Tibial nerve (tissue), 3 donors: ENCODE measurements around the gene TBL1X.

Experiments used
- CTCF ChIP-seq, 5 experiments: fragments of 200-600 bp in 3 of 5; fragments of 450-650 bp in 2 of 5; sonication (generic) in 3 of 5; IDR thresholded peaks; one replicate each; pipeline ENCODE4 v1.5.1; 2016 to 2019; ENCODE audit warnings: antibody characterized with exemption in 5 of 5, mild to moderate bottlenecking in 3 of 5, moderate library complexity in 2 of 5
- POLR2A ChIP-seq, 2 donors: fragments of 450-650 bp; IDR thresholded peaks; one replicate each; pipeline ENCODE4 v1.6.1; 2017; ENCODE audit warnings: antibody characterized with exemption in 2 of 2, mild to moderate bottlenecking in 2 of 2, moderate library complexity in 2 of 2

- no peak for TF ChIP-seq CTCF (IDR thresholded peaks at IDR 0.05)
- no peak for TF ChIP-seq POLR2A (IDR thresholded peaks at IDR 0.05)
Measured at GRCh38 chrX:9586992-9587392, 122.1 kb downstream of the TBL1X start.
